Fibroblast of peridontal ligament (primary cell): ENCODE results near the gene BCKDHA.

Experiments used
- DNase-seq: peaks from one replicate; pipeline ENCODE4 v3.0.0-alpha.2; 2010; ENCODE audit errors: extremely low read depth

Gene BCKDHA

DNA sequence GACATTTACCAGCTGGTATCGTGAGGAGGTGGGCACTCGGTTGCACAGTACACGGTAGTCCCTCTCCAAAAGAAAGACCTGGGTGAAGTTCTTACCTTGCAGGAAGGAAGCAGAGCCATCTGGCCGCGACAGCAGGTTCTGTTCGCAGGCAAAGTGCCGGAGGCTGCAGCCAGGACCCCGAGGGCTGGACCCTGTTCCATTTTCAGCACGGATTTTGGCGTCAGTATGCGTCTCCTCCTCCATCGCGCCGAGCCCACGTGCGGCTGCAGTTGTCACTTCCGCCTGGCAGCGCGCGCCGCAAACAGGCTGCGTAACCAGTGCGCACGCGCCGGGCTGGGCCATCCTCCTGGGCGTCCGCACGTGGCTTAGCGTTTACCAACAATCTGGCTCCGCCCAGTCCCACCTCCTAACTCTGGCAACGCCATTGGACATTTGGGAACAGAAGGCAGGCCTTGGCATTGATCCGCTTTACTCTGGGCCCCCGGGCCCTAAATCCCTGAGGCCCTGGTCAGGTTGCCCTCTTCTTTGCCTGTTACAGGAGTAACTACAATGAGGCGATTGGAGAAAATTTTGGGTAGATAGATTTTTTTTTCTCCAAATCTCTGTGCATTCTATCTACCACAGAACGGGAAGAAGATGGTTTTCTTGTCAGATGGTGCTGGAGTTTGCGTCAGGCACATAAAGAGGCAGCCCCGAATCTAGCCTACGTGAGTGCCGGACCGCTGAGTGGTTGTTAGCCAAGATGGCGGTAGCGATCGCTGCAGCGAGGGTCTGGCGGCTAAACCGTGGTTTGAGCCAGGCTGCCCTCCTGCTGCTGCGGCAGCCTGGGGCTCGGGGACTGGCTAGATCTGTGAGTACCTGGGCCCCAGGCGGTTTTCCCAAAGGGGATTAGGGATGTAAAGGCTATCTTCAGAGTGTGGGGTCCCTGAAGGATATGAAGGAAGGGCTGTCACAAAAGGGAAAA is at the start of gene BCKDHA, which contains the start of gene EXOSC5:
Gene BCKDHA, plus strand, starts transcription at position 733 of the 964 bp plus-strand sequence. Its CDS starts 10 bp downstream, at position 743.
Gene EXOSC5, minus strand, starts transcription at position 274 of the 964 bp plus-strand sequence. Its CDS starts 31 bp downstream, at position 243.
- peak; percentile 100 for DNase-seq

DNA sequence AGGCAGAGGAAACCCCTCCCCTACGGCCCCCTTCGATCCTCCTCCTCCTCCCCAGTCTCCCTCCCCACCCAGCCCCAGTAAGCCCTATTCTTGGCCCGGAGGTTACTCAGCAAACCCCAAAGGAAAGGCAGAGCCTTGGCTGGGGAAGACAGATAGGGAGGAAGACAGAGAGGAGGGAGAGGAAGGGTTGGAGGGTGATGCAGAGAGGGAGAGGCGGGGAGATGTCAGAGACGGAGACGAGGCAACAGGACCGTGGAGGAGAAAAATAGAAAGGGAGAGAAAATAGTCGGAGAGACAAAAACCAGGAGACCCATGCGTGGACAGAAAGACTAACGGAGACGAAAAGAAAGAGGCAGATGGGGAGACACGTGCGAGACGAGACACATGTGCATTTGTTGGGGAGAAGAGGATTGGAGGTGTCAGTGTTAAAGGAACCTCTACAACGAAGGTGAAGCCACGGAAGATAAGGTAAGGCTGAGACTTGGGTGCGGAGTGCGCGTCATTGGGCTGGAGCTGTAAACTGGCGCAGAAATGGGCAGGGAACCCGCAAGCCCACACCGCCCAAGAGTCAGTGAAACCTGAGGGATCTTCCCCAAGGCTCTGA is 46.8 kb upstream of the BCKDHA start:
- peak; percentile 16 for DNase-seq

DNA sequence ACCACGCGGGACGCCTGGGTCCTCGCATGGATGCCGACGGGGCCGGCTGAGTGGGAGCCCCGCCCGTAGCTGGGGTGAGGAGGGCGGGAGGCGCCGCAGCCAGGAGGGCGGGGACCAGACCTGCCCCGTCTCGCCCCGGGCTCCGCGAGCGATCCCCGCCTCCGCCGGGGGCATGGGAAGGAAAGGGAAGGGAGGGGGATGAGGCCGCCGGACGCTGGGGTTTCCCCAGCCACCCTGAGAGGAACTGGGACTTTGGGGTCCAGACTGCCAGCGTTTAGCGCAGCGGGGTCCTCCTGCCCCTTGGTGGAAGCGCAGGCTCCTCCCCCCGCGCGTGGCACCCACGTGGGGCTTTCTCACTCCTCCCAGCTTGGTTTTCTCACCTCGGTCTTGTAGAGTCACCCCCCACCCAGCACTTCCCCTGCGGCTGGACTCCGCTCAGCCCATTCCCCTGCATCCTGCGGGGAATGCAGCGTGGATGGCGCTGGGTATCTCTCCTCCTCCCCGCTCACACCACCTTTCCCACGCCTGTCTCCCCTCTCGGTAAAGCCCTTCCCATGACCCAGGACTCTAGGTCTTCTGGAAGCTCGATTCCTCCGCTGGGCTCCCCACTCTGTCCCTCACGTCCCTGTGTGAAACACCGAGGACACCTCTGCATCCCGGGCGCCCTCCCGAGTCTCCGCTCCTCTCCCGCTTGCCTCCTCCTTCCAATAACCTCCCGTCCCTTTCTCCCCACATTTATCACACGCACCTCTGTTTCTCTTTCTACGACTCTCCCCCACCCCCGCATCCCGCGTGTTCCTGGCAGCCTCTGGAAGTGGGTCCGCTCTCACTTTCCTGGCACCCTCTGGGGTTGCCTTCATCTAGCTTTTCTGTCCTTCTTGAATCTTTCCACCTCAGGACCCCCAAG is 46.0 kb upstream of the BCKDHA start:
- DNase-seq: peak; percentile 38

DNA sequence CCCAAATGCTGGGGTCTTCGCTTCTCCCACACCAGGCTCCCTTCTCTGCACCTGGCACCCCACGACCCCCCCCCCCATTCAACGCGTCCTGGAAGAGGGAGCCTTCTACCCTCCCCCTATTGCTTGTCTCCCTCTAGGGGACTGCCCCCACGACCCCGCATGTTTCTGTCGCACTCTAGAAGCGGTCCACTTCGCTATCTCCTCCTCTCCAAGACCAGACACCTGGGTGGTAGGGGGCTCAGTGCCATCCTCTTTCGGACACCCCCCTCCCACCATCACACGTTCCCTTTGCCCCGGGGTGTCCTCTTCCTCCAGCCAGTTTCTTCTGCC is 45.4 kb upstream of the BCKDHA start:
- DNase-seq: no peak

DNA sequence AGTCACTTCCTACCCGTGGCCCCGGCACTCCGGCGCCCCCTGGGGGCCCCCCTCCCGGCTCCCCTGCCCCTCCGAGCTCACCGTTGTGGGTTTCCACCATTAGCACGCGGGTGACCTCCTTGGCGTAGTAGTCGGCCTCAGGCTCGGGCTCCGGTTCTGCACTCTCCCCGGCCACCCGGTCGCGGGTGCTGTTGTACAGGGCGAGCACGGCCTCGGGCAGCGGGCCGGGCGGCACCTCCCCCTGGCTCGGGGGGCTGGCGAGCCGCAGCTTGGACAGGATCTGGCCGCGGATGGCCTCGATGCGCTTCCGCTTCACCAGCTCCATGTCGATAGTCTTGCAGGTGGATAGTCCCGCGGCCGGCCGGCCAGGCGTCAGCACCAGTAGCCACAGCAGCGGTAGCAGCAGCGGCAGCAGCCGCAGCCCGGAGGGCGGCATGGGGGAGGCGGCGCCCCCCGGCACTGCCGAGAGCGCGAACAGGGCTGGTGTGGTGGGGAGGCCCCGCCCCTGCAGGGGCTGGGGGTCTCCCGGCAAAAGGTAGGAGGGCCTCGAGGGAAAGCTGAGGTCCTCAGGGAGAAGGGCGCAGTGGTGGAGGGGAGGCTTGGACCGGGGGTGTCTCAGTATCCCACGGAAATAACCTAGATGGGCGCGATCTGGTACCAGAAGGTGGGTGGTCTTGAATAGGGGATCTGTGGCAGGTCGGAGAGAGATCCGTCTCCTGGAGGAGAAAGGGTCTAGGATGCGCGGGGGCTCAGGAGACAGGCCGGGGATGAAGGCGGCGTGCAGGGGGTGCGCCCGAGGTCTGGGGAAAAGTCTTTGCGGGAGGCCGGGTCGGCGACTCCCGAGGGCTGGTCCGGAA is 44.8 kb upstream of the BCKDHA start:
- peak; percentile 35 for DNase-seq

DNA sequence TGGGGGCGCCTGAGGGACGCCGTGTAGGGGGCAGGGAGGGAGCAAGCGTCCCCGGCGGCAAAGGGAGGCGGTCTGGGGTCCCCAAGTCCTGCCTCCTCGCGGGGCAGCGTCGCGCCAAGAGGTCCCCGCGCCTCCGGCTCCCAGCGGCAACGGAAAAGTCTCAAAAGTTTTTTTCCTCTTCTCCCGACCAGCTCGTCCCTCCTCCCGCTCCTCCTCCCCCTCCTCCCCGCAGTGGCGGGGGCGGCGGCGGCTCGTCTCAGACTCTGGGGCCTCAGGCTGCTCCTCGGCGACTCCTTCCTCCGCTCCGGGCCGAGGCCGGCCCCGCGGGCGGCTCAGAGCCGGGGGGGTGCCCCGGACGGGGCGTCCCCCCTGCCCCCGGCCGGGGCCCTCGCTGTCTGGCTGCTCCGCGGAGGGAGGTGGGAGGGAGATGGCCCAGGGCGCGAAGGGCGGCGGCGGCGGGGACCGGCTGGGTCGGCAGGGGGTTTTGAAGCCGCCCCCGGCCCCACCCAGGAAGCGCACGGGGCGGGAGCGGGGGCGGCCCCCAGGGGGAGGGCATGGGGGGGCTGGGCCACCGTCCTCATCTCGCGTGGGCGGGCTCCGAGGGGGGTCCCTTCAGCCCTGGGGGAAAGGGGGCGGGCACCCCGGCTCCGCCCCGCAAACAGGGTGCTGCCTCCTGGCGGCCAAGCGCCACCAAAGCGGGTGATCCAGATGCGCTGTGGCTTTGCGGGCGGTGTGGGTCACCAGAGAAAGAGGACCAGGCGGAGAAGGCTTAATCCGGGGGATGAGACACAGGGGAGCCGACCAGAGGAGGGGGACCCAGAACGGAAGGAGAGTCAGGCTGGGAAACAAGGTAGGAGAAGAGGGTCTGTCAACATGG is 43.9 kb upstream of the BCKDHA start, which contains the start of gene TGFB1:
Gene TGFB1, minus strand, starts transcription at position 457 of the 877 bp plus-strand sequence. CDS start 878 bp downstream, outside the sequence.
- peak; percentile 79 for DNase-seq

DNA sequence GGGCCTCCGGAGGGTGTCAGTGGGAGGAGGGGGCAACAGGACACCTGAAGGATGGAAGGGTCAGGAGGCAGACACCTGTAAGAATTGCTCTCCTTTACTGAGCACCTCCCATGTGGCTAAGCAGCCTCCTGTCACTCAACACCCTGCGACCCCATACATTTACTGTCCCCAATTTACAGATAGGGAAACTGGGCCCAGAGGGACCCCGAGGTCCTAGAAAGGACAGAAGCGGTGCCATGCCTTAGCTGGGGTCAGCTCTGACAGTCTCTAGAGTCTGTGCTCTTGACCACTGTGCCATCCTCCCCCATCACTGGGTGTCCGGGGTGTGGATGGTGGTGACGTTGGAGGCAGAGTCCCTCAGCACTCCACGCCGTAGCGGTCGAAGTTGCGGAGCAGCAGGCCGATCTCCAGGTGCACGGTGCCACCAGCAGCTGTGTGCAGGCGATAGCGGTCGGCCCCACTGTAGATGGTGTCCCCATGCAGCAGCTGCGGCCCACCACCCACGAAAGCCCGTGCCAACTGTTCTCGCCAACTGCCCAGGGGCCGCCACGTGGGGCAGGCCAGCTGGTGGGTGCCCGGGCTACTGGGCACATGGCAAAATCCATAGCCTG is 43.2 kb upstream of the BCKDHA start:
- DNase-seq: no peak

DNA sequence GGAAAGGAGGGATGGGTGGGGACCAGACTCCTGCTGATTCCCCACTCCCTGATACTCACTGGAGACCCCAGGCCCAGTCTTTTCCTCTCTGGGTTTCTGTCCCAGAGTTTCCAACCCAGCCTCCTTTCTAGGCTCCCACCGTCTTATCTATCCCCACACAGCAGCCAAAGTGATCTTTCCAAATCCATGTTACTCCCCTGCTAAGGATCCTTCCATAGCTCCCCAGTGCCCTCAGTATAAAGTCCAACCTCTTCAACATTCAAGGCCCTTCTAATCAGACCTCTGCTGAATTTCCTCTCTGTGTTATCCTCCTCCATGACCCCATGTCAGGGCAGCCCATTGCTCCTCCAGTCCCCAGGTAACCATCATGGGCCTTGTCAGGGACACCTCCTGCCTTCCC is 42.6 kb upstream of the BCKDHA start:
- DNase-seq: no peak

DNA sequence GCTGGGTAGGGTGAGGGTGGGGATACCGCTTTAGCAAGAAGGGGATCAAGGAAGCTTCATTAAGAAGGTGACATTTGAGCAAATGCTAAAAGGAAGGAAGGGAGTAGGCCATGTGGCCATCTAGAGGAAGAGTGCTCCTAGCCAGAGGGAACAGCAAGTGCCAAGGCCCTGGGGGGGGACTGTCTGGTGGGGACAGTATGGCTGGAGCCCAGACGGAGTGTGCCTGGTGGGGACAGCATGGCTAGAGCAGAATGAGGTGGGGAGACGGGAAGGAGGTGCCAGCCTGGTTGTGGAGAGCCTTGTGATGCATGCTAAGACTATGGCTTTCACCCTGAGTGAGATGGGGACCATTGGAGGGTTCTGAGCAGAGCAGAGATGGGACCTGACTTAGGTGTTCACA is 41.8 kb upstream of the BCKDHA start:
- no peak for DNase-seq

DNA sequence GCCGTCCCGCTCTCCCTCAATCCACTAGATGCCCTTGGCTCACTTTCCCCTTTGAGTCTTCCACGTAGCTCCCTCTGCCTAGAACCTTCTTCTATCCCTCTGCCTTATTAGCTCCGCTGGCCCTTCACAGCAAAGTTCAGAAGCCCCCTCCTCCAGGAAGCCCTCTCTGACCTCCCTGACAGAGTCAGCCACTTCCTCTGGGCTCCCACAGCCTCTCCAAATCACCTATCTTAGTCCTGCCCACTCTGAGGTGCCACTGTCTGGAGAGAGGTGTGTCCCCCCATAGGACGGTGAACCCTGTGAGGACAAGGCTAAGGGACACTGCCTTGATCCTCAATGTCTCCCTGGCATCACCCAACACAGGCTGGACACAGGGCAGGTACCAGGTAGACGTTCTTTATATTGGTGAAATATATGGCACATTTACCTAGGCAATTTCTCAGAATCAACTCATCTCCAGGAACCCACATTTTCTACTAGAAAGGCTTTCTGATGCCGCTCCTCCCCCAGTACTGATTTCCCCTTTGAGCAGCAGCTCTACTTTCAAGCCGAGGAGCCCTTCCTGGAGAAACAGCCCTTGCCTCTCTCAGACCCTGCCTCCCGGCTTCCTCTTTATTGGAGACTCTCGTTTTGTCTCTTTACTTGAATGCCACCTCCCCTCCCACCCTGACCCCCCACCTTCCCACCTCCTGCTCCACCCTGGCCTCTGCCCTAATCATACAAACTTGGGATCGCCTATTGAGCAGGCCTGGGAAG is 40.5 kb upstream of the BCKDHA start:
- no peak for DNase-seq

DNA sequence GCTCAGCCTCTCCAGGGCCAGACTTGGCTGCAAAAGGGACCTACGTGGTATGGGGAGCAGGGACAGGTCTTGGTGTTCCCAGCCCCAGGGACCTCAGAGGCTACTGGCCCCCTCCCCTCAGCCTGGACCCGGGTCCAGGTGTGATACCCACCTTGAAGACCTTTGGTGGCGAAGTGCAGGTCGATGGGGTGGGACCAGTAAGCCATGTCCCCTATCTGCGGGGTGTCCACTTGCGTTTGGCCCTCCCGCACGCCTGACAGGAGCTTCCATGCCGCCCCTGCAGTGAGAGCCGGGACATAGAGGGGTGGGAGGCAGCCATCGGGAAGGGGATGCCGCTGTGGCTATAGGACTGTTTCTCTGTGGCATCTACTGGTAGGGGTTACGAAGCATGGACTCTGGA is 39.9 kb upstream of the BCKDHA start:
- no peak for DNase-seq

DNA sequence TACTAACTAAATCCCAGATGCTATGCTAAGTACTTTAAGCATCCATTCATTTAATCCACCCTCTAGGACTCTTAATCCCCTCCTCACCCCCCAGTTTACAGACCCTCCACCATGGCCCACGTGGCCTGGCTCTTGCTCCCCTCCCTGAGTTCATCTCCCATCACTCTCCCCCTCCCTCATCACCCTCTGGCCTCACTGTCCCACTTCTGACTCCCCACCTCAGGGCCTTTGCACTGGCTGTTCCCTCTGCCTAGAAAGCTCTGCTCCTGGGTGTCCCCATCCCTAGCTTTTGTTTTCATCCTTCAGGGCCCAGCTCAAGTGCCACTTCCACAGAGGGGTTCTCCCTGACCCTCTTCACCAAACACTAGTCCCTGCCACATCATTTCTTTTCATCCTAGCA is 37.9 kb upstream of the BCKDHA start:
- DNase-seq: no peak

DNA sequence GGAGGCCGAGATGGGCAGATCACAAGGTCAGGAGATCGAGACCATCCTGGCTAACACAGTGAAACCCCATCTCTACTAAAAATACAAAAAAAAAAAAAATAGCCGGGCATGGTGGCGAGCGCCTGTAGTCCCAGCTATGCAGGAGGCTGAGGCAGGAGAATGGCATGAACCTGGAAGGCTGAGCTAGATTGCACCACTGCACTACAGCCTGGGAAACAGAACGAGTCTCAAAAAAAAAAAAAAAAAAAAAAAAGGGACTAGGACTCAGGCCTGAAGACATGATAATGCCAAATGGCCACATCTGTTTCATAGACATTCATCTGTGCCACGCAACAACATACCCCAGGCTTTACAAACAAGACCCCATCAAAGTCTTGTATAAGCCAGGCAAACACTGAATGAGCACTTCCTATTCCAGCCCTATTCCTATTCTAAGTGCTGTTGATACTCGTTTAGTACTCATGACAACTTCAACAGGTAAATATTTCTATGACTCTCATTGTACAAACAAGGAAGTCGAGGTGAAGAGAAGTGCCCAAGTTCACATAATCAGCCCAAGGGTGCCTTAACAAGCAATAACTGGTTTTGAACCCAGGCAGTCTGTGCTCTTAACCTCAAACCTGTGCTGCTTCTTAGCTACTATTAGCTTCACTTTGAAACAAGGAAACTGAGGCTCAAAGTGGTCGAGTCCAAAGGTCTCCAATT is 35.3 kb upstream of the BCKDHA start:
- DNase-seq: no peak

DNA sequence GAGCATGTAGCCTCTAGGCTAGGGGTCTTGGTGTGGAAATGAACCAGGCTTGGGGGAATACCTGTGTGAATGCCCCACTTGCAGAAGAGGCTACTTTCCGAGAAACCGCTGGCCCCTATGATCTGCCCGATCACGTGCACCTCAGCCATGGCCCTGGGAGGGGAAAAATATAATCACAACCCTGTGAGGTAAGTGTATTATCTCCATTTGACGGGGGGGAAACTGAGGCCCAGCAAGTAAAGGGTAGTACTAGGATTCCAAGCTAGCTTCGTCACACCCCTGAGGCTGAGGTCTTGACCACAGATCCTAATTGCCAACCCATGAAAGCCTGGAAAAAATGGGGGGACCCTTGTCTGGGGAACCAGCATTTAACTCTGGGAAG is 34.3 kb upstream of the BCKDHA start:
- no peak for DNase-seq

DNA sequence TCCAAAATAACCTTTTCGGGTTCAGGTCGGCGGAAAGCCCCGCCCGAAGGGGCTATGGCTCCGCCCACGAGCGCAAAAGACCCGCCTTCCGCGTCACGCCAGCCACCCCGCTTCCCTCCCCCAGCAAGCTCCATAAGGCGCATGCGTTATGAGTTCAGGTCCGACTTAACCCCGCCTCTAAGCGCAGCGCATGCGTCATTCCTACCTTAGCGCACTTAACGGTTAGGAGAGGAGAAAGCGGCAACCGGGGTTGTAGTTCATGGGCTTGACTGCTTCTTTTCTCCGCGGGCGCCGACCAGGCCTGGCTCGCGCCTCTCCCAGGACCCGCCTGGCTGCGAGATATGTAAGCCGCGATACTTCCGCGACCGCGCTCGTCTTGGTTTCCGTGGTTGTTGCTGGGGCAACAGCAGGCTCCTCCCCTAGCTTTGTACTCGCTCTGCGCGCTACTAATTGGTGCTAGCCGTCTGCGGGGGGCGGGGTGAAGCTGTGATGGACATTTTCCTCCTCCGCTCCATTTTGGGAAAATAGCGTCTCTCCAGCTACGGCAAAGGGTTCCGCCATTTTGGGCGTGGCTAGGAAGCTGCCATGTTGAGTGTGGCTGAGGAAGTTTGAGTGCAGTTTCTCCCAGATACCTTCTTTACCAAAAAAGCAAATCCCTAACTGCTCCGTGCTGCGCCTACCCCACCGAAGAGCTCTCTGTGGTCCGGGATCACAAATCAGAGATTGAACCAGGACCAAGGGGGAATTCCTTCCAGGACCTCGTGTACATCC is 33.7 kb upstream of the BCKDHA start, which contains the start of gene B9D2:
Gene B9D2, minus strand, starts transcription at position 397 of the 771 bp plus-strand sequence. CDS start 630 bp downstream, outside the sequence.
- peak; percentile 99 for DNase-seq

DNA sequence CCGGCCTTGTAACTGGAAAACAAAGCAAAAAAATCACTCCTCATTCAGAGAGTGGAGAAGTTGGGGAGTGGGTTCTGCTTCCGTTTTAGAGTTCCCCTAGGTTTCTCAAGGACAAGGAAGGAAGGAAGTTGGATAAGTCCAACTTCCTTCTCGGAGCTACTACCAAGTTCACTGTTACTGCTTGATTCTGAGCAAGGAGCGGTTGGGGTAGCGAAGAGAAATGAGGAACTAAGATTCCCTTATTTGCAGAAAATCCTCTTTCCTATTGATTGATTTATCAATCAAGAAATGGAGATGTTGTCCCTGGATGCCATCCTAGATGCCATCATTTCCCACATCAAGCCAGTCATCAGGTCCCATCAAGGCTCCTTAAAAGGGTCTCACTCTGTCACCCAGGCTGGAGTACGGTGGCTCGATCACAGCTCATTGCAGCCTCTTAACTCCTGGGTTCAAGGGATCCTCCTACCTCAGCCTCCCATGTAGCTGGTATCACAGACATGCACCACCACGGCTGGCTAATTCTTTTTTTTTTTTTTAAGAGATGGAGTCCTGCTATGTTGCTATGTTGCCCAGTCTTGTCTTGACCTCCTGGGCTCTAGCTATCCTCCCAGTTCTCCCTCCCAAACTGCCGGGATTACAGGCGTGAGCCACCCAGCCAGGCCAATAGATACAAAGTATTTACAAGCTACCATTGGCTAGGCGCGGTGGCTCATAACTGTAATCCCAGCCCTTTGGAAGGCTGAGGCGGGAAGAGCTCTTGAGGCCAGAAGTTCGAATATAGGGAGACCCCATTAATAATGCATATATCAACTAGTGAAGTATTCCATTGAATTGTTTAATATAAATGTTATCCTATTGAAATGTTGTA is 32.9 kb upstream of the BCKDHA start:
- no peak for DNase-seq
